ENCODE measurements around the gene MX2. TPM values are rescaled to one million over a fixed set of nuclear protein-coding genes. Genes with fewer than 3 reads are reported as not detected.
"Not testable (repeated sequence)": the region's sequence is repeated elsewhere in the genome, so short reads cannot be mapped to it uniquely, and the experiment has no call there.

The MX2 gene, protein sequence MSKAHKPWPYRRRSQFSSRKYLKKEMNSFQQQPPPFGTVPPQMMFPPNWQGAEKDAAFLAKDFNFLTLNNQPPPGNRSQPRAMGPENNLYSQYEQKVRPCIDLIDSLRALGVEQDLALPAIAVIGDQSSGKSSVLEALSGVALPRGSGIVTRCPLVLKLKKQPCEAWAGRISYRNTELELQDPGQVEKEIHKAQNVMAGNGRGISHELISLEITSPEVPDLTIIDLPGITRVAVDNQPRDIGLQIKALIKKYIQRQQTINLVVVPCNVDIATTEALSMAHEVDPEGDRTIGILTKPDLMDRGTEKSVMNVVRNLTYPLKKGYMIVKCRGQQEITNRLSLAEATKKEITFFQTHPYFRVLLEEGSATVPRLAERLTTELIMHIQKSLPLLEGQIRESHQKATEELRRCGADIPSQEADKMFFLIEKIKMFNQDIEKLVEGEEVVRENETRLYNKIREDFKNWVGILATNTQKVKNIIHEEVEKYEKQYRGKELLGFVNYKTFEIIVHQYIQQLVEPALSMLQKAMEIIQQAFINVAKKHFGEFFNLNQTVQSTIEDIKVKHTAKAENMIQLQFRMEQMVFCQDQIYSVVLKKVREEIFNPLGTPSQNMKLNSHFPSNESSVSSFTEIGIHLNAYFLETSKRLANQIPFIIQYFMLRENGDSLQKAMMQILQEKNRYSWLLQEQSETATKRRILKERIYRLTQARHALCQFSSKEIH
- 17.2 TPM for polyA plus RNA-seq (2013)

DNA sequence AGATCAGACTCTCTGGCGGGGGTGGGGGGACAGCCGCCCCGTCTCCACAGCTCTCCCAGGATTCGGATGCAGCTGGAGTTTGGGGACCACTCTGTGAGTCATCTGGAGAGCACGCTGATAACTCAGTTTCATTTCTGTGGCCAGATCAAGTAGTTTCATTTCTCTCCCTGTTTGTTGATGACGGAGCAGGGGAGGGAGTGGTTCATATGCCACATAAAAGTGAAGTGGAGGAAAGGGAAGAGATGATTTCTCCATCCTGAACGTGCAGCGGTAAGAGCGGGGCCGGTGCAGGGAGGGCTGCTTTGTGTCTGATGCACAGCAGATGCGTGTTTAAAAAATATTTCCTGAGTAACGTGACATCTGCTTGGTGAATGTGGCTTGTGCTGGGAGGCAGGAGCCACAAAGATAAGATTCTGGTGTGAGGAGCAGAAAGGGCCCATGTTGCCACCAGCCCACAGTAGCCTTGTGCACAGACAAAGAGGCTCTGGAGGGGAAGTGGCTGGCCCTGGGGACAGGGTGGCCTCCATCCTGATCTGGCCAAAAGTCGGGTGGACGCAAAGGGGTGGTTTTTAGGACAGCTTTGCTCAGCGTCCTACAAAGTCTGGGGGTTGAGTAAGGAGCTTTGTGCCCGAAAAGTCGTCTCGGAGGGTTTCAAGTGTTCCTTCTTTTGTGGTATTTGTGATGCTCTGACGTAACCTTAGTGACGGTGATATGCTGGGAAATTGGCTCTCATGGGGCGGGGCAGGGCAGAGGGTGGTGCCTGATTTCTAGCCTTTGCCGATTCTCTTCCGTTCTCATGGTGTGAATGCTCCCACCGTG is at the start of gene MX2:
Gene MX2 (plus strand): TSS at position 242 of the 819 bp plus-strand sequence. CDS start 14,880 bp downstream, outside the sequence.
- 3% methylated on average over 21 of the region's 24 CpGs for WGBS (ENCODE audit: insufficient coverage)
- Histone ChIP-seq H3K27me3 (replicated peaks in 2 of 5; ENCODE audit: control insufficient read depth in 4 of 5, insufficient read depth in 5 of 5, low read length in 4 of 5) (no peaks in the 10 kb centered on the region), H3K4me3 (ENCODE audit: control insufficient read depth in 1 of 7, extremely low read depth in 1 of 7, insufficient read depth in 4 of 7, low read depth in 2 of 7, low read length in 6 of 7) (peak within 1 kb of the TSS in 6 of 7 experiments; percentile 44 to 73 (median 56)), H3K9me3 (ENCODE audit: control extremely low read depth in 1 of 5, control insufficient read depth in 4 of 5, insufficient read depth in 2 of 5, low read depth in 1 of 5, low read length in 4 of 5) (no peaks in the 10 kb centered on the region), H3K27ac (ENCODE audit: insufficient read depth in 1 of 2, low read depth in 1 of 2, low read length in 2 of 2, poor library complexity in 1 of 2, severe bottlenecking in 2 of 2) (peak within 1 kb of the TSS; percentile 85 to 93), H3K4me1 (ENCODE audit: control extremely low read depth in 1 of 4, control insufficient read depth in 4 of 4, insufficient read depth in 4 of 4, low read length in 3 of 4) (peaks cover 2 to 27% (median 22%) of the 10 kb centered on the region in 4 experiments), H3K36me3 (ENCODE audit: control insufficient read depth in 4 of 4, insufficient read depth in 4 of 4, low read length in 3 of 4) (no peaks in the 10 kb centered on the region)
- peak; percentile 97 to 99 (median 98) for DNase-seq
- POLR2A ChIA-PET = interaction anchor here (1.2 to 1.6 kb wide), 4 partner anchors 11 to 64 kb away, joined by 3 to 11 read pairs (median 4); partner anchors contain the start of gene MX1
- CTCF ChIA-PET = interaction anchor here (1.1 to 2.1 kb wide), 2 partner anchors 10 to 80 kb away, joined by 5 to 9 read pairs; no protein-coding TSS in a partner anchor

DNA sequence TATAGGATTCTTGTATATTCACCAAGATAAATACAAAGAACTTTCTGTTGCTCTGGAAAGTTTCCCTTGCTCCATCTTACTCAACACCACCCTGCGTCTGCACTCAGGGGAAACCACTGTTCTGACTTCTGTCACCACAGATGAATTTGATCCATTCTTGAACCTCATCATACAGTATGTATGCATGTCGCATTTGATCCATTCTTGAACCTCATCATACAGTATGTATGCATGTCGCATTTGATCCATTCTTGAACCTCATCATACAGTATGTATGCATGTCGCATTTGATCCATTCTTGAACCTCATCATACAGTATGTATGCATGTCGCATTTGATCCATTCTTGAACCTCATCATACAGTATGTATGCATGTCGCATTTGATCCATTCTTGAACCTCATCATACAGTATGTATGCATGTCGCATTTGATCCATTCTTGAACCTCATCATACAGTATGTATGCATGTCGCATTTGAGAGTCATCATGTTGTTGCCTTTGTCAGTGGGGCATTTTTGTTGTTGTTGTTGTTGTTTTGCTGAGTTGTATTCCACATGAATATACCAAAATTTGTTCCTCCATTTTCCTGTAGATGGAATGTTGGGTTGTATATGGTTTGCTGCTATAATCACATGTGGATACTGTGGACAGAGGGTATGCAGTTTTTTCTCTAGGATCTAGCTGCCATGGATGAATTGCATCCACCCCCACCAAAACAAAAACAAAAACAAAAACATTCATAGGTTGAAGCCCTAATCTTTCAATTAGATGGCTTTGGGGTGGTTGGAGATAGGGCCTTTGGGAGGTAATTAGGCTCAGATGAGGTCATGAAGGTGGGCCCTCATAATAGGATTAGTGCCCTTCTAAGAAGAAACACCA is 48.3 kb upstream of the MX2 start:
- CTCF ChIA-PET = interaction anchor here (0.9 kb wide), 1 partner anchor 30 kb away, joined by 3 read pairs; no protein-coding TSS in a partner anchor
- H3K4me3 ChIP-seq (ENCODE audit: control insufficient read depth in 1 of 7, extremely low read depth in 1 of 7, insufficient read depth in 4 of 7, low read depth in 2 of 7, low read length in 6 of 7); H3K36me3 ChIP-seq (ENCODE audit: control insufficient read depth in 4 of 4, insufficient read depth in 4 of 4, low read length in 3 of 4); H3K9me3 ChIP-seq (ENCODE audit: control extremely low read depth in 1 of 5, control insufficient read depth in 4 of 5, insufficient read depth in 2 of 5, low read depth in 1 of 5, low read length in 4 of 5); POLR2A ChIA-PET; H3K27ac ChIP-seq (ENCODE audit: insufficient read depth in 1 of 2, low read depth in 1 of 2, low read length in 2 of 2, poor library complexity in 1 of 2, severe bottlenecking in 2 of 2); DNase-seq: not testable (repeated sequence)
- H3K4me1 ChIP-seq (ENCODE audit: control extremely low read depth in 1 of 4, control insufficient read depth in 4 of 4, insufficient read depth in 4 of 4, low read length in 3 of 4) = peaks cover 2 to 15% (median 8%) of the 10 kb centered on the region in 4 experiments
- WGBS (ENCODE audit: insufficient coverage) = no CpG with 5 or more reads among the region's 8 CpGs
- peaks cover 0 to 64% (median 20%) of the 10 kb centered on the region in 5 experiments for H3K27me3 ChIP-seq (replicated peaks in 2 of 5; ENCODE audit: control insufficient read depth in 4 of 5, insufficient read depth in 5 of 5, low read length in 4 of 5)

DNA sequence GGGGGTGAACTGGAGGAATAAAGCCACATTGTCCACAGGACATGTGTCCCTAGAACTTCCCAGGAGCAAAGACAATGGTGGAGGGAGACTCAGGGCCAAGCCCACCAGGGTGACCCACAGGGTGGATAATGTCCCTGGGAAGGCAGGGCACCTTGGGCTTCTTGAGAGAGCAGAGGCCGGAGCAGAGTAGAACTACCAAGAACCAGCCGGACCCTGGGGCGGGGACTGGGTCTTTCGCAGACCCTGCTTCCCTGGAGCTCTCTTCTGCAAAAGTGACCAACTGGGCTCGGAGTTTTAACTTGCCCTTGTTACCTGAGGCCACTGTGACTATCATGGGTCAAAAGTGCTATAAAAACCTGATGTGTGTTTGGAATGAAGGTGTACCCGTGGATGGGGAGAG is 46.1 kb upstream of the MX2 start:
- POLR2A ChIA-PET = no interaction called here
- H3K9me3 ChIP-seq (ENCODE audit: control extremely low read depth in 1 of 5, control insufficient read depth in 4 of 5, insufficient read depth in 2 of 5, low read depth in 1 of 5, low read length in 4 of 5) = no peaks in the 10 kb centered on the region
- peaks cover 0 to 44% (median 19%) of the 10 kb centered on the region in 5 experiments for H3K27me3 ChIP-seq (replicated peaks in 2 of 5; ENCODE audit: control insufficient read depth in 4 of 5, insufficient read depth in 5 of 5, low read length in 4 of 5)
- CTCF ChIA-PET = interaction anchor here (1.6 kb wide), 1 partner anchor 19 kb away, joined by 3 read pairs; no protein-coding TSS in a partner anchor
- no peak for DNase-seq
- no peak overlapping the region for H3K4me3 ChIP-seq (ENCODE audit: control insufficient read depth in 1 of 7, extremely low read depth in 1 of 7, insufficient read depth in 4 of 7, low read depth in 2 of 7, low read length in 6 of 7)
- no peaks in the 10 kb centered on the region for H3K36me3 ChIP-seq (ENCODE audit: control insufficient read depth in 4 of 4, insufficient read depth in 4 of 4, low read length in 3 of 4)
- H3K27ac ChIP-seq (ENCODE audit: insufficient read depth in 1 of 2, low read depth in 1 of 2, low read length in 2 of 2, poor library complexity in 1 of 2, severe bottlenecking in 2 of 2) = no peak overlapping the region
- peaks cover 2 to 15% (median 8%) of the 10 kb centered on the region in 4 experiments for H3K4me1 ChIP-seq (ENCODE audit: control extremely low read depth in 1 of 4, control insufficient read depth in 4 of 4, insufficient read depth in 4 of 4, low read length in 3 of 4)
- 98% methylated on average over 5 of the region's 6 CpGs for WGBS (ENCODE audit: insufficient coverage)

DNA sequence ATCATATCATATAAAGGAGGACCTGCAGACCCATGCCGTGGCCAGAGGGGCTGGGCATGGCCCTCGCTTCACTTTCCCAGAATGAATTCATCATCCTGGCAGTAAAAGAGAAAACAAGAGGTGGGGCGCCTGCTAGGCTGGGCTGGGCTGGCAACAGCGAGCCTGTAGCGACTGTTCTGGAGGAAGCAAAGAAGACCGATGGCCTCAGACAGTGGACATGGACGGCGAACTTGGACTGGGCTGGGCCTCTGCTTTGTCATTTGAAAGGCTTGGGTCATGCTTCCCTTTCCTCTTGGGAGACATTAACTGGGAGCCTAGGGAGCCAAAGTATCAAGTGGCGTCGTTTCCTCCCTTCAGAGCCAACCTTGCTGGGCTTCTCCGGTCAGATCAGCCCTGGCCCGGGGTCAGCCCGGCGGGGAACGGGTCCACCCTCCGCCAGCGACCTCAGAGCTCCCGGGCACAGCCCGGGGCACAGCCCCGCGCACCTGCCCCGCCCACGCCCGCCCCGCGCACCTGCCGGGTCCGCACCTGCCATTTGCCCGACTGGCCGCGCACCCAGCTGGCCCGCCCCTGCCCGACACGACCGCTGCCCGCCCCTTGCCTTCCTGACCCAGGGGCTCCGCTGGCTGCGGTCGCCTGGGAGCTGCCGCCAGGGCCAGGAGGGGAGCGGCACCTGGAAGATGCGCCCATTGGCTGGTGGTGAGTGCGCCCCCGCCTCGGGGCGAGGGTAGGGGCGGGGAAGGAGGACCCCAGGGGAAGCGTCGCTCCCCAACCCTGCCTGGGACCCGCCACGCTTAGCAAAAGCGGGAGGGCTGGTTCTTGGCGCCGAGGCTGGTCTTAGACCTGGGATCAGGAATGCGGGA is 45.4 kb upstream of the MX2 start, which contains the start of gene FAM3B:
Gene FAM3B (plus strand): TSS at position 602 of the 863 bp plus-strand sequence. CDS start 79 bp downstream, at position 681.
- H3K36me3 ChIP-seq (ENCODE audit: control insufficient read depth in 4 of 4, insufficient read depth in 4 of 4, low read length in 3 of 4) = no peaks in the 10 kb centered on the region
- H3K9me3 ChIP-seq (ENCODE audit: control extremely low read depth in 1 of 5, control insufficient read depth in 4 of 5, insufficient read depth in 2 of 5, low read depth in 1 of 5, low read length in 4 of 5) = no peaks in the 10 kb centered on the region
- peaks cover 0 to 44% (median 19%) of the 10 kb centered on the region in 5 experiments for H3K27me3 ChIP-seq (replicated peaks in 2 of 5; ENCODE audit: control insufficient read depth in 4 of 5, insufficient read depth in 5 of 5, low read length in 4 of 5)
- peak within 1 kb of the TSS; percentile 1 to 74 (median 34) for H3K4me3 ChIP-seq (ENCODE audit: control insufficient read depth in 1 of 7, extremely low read depth in 1 of 7, insufficient read depth in 4 of 7, low read depth in 2 of 7, low read length in 6 of 7)
- no peak within 1 kb of the TSS for H3K27ac ChIP-seq (ENCODE audit: insufficient read depth in 1 of 2, low read depth in 1 of 2, low read length in 2 of 2, poor library complexity in 1 of 2, severe bottlenecking in 2 of 2)
- WGBS (ENCODE audit: insufficient coverage) = 11% methylated on average over 43 of the region's 55 CpGs
- H3K4me1 ChIP-seq (ENCODE audit: control extremely low read depth in 1 of 4, control insufficient read depth in 4 of 4, insufficient read depth in 4 of 4, low read length in 3 of 4) = peaks cover 2 to 15% (median 8%) of the 10 kb centered on the region in 4 experiments
- peak; percentile 17 to 40 (median 30) for DNase-seq
- POLR2A ChIA-PET = no interaction called here
- CTCF ChIA-PET = interaction anchor here (1.6 kb wide), 1 partner anchor 18 kb away, joined by 3 read pairs; no protein-coding TSS in a partner anchor

DNA sequence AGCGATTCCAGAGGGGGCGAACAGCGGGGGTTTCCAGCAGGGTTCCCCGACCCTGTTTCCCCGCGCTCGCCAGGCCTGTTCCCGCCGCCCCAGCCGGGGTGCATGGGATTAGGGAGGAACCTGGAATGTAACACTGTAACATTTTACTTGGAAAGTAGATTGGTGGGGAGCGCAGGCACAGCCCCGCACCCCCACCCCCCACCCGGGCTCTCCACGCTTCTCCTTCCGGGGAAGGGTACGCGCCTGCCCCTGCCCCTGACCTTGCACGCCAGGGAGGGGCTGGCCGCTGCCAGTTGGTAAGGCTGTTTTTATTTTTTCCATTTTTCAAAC is 44.8 kb upstream of the MX2 start:
- WGBS (ENCODE audit: insufficient coverage) = 7% methylated on average over 12 of the region's 19 CpGs
- Histone ChIP-seq H3K36me3 (ENCODE audit: control insufficient read depth in 4 of 4, insufficient read depth in 4 of 4, low read length in 3 of 4) (no peaks in the 10 kb centered on the region), H3K4me1 (ENCODE audit: control extremely low read depth in 1 of 4, control insufficient read depth in 4 of 4, insufficient read depth in 4 of 4, low read length in 3 of 4) (peaks cover 2 to 15% (median 8%) of the 10 kb centered on the region in 4 experiments), H3K9me3 (ENCODE audit: control extremely low read depth in 1 of 5, control insufficient read depth in 4 of 5, insufficient read depth in 2 of 5, low read depth in 1 of 5, low read length in 4 of 5) (no peaks in the 10 kb centered on the region), H3K27me3 (replicated peaks in 2 of 5; ENCODE audit: control insufficient read depth in 4 of 5, insufficient read depth in 5 of 5, low read length in 4 of 5) (peaks cover 0 to 38% (median 19%) of the 10 kb centered on the region in 5 experiments), H3K4me3 (ENCODE audit: control insufficient read depth in 1 of 7, extremely low read depth in 1 of 7, insufficient read depth in 4 of 7, low read depth in 2 of 7, low read length in 6 of 7) (peak overlapping the region; percentile 1 to 74 (median 34)), H3K27ac (ENCODE audit: insufficient read depth in 1 of 2, low read depth in 1 of 2, low read length in 2 of 2, poor library complexity in 1 of 2, severe bottlenecking in 2 of 2) (no peak overlapping the region)
- no peak for DNase-seq
- POLR2A ChIA-PET = no interaction called here
- CTCF ChIA-PET = no interaction called here

All from common myeloid progenitor, CD34-positive (primary cell).